Stimulated activated CD4-positive, alpha-beta T cell treated with anti-CD3 and anti-CD28 coated beads, Interleukin-4, amount 100 ng/mL, for 24 hours (primary cell): ENCODE results near the gene SLC22A14.
"Not testable (repeated sequence)": the region's sequence is repeated elsewhere in the genome, so short reads cannot be mapped to it uniquely, and the experiment has no call there.

ENCODE experiments used
- DNase-seq: peaks from one replicate; pipeline ENCODE4 v3.0.0-alpha.2; 2020

SLC22A14 gene, protein sequence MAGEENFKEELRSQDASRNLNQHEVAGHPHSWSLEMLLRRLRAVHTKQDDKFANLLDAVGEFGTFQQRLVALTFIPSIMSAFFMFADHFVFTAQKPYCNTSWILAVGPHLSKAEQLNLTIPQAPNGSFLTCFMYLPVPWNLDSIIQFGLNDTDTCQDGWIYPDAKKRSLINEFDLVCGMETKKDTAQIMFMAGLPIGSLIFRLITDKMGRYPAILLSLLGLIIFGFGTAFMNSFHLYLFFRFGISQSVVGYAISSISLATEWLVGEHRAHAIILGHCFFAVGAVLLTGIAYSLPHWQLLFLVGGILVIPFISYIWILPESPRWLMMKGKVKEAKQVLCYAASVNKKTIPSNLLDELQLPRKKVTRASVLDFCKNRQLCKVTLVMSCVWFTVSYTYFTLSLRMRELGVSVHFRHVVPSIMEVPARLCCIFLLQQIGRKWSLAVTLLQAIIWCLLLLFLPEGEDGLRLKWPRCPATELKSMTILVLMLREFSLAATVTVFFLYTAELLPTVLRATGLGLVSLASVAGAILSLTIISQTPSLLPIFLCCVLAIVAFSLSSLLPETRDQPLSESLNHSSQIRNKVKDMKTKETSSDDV

GRCh38 chr3:38281895-38282686, at the start of gene SLC22A14:
Gene SLC22A14 (plus strand): TSS chr3:38282294. CDS start chr3:38306027, 23,733 bp downstream.
- no peak for DNase-seq

GRCh38 chr3:38232701-38233100, 49.4 kb upstream of the SLC22A14 start:
- DNase-seq: no peak

DNA sequence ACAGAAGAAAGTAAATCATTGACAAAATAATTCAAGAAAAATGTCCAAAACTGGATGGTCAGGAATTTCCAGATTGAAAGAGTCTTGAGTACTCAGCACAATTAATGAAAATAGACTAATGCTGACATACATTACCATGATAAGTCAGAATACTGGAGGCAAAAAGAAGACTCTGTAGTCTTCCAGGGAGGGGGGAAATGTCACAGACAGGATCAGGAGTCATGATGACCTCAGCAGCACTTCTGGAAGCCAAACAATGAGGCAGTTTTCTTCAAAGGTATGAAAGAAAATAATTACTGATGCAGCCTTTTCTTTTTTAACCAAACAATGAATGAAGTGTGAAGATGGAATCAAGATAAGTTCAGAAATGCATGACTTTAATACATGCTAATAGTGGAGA, 46.6 kb upstream of the SLC22A14 start:
- DNase-seq: no peak

- DNase-seq: no peak
Observed at GRCh38 chr3:38238416-38239008, 43.6 kb upstream of the SLC22A14 start.

DNA sequence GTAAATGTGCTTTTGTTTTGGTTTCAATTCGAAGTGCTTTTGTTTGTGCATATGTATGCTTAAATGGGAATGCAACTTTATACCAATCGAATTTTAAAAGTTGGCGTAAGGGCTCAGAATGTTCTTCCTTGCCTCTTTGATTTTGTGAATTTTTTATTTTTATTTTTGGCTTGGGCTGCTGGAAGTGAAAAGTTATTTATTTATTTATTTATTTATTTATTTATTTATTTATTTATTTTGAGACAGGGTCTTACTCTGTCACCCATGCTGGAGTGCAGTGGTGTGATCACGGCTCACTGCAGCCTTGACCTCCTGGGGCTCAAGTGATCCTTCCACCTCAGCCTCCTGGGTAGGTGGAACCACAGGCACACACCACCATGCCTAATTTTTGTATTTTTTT, 39.3 kb upstream of the SLC22A14 start:
- not testable (repeated sequence) for DNase-seq

DNA sequence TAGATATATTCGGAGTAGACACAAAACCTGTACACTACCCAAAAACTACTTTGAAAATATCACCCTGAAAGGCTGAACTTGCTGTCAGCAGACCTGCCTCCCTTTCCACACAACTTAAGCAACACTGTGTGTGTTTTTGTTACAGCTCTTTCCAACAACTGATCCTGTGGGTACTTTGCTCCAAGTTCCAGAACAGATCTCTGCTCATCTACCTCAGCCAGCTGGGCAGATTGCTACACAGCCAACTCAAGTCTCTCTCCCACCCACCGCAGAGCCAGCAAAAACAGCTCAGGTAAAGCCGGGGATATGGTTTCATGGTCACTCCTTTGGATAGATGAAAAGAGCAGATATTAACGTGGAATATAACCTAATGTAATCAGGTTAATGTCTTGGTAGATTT, 36.2 kb upstream of the SLC22A14 start:
- no peak for DNase-seq

DNA sequence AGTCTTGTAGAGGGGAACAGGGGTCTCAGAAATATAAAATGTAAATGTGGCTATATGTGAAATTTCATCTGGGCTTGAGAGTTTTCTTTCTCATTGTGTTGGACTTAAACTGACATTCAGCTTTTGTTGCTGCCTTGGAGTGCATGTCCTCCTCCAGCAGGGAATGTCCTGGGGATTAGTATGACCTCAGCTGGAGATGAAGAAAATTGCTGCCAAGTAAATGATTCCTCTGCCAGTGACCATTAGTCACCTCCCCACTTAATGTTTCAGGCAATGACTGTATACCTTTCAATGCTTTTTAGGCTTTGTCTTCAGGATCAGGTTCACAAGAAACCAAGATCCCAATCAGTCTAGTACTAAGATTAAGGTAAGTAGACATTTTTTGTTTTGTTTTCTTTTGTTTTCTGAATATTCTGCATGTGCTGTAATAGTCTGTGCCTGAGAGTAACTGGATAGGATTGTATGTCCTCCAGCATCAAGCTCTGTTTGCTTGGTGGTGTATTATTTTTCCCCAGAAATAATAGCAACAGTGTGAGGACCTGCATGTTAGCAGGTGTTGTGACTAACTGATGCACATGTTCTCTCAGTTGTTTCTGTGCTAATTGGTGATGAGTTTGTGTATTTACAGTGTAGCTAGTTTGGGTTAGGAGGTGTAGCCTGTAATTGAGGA, 34.6 kb upstream of the SLC22A14 start:
- no peak for DNase-seq

DNA sequence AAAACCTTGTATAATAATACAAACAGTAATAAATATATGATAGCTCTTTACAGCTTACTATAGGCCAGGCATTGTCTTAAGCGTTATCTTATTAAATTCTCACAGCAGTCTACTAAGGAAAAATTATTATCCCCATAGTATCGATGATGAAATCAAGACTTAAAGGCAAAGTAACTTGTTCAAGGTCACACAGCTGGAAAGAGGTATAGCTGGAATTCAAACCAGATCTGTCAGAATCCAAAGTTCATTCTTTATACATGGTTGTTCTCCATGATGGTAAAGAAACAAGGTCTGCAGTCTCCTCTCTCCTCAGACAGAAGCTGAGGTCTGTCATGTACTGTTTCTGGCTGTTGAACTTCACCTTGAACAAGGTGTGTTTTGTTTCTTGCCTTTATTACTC, 31.9 kb upstream of the SLC22A14 start:
- no peak for DNase-seq

GRCh38 chr3:38251197-38251596, 30.9 kb upstream of the SLC22A14 start:
- no peak for DNase-seq

GRCh38 chr3:38253704-38254103, 28.4 kb upstream of the SLC22A14 start:
- DNase-seq: no peak

GRCh38 chr3:38254872-38255271, 27.2 kb upstream of the SLC22A14 start:
- DNase-seq: no peak

DNA sequence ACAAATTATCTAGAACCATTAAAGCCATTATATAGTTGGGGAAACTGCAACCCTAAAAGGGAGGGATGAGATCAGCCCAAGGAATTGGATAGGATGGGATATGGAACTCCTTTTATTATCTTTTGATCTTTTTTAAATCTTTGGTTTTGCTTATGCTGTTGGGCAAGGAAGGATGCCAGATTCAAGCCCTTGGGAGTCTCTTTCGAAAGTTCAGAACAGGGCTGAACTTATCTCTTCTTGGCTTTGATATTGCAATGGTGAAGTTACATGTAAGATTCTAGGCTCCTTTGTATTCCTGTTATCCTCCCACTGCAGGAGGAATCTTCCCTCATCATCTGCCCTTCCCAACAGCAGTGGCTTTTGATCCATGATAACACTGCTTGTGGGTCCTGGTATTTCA, 26.5 kb upstream of the SLC22A14 start:
- DNase-seq: no peak

DNA sequence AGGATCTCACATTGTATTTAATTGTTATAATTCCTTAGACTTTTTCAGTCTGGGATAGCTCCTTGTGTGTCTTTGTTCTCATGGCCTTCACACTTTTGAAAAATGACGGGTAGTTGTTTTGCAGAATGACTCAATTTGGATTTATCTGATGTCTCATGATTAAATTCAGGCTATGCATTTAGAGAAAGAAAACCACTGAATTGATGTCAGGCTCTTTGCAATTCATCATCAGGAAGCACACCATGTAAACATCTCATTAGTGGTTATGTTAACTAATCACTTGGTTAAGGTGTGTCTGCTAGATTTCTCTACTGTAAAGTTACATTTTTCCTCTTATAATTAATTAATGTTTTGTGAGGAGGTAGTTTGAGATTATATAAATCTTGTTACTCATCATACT, 24.5 kb upstream of the SLC22A14 start:
- DNase-seq: no peak

- no peak for DNase-seq
Observed at GRCh38 chr3:38260474-38260873, 21.6 kb upstream of the SLC22A14 start.

GRCh38 chr3:38264353-38264771, 17.7 kb upstream of the SLC22A14 start:
- no peak for DNase-seq

DNA sequence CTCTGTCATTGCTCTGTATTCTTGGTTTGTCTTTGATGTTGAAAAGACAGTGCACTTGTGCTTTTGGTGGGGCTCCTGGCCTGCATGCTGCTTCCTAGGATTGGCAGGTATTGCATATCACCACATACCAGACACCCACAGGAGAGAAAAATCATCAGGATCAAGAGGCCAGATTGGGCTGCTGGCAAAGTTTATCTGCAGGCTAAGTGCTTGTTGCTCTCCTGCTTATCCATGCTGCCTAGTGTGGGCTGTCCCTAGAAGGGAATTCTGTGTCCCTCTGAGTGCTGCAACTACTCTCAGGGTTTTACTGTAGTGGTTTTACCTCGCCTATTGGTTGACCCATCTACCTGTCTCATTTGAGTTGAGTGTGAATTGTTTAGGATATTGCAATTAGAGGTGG, 17.3 kb upstream of the SLC22A14 start:
- no peak for DNase-seq

GRCh38 chr3:38265604-38266307, 16.3 kb upstream of the SLC22A14 start, which contains the start of gene SLC22A13:
Gene SLC22A13 (plus strand): TSS chr3:38265812. CDS start chr3:38265861, 49 bp downstream.
- DNase-seq: no peak

GRCh38 chr3:38266810-38267209, 15.3 kb upstream of the SLC22A14 start:
- no peak for DNase-seq

DNA sequence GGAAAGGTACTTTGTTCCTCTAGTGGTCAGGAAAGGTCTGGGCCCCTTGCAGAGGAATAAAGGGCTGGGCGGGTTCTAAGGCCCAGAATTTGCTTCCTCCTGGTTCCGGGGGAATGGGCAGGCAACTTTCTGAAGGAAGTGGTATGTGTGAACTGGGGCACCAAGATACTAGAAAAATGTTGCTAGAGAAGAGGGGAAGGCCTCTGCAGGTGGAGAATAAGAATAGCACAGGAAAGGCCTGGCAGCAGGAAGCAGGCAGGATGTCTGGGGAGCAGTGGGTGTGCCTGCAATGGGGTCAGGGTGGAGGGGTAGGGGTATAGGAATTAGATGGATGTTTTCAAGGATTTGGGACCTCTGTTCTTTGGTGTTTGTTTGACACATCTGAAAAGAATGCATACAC, 14.4 kb upstream of the SLC22A14 start:
- DNase-seq: no peak

GRCh38 chr3:38268087-38268486, 14.0 kb upstream of the SLC22A14 start:
- no peak for DNase-seq

DNA sequence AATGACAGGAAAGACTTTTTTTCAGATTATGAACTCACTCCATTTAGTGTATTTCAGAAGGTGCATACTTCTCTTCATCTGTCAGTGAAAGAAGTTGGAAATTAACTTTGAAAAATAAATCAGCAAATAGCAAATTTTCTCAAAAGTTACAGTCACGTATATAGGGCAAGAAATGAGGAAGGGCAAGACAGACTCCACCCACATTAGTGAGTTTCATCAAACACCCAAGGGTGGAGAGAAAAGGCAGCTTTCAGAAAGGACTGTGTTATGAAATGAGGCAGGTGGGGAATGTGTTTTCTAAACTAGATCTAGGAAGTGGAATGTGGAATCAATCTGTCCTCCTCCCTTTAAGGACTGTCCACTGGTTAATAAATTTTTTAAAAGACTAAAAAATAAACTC, 13.6 kb upstream of the SLC22A14 start:
- no peak for DNase-seq

GRCh38 chr3:38270606-38271005, 11.5 kb upstream of the SLC22A14 start:
- DNase-seq: no peak
